Measurements from ENCODE around the gene CFAP68.

DNA sequence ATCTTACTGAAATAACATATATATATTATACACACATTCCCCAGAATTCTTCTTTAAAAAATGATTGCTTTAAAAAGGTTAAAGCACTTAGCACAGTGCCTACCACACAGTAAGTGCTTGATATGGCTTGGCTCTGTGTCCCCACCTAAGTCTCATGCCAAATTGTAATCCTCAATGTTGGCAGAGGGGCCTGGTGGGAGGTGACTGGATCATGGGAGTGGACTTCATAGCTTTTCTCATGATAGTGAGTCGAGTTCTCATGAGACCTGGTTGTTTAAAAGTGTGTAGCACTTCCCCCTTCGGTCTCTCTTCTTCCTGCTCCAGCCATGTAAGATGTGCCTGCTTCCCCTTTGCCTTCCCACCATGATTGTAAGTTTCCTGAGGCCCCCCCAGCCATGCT, 26.1 kb downstream of the CFAP68 start:
- TF ChIP-seq, protein P1, sequence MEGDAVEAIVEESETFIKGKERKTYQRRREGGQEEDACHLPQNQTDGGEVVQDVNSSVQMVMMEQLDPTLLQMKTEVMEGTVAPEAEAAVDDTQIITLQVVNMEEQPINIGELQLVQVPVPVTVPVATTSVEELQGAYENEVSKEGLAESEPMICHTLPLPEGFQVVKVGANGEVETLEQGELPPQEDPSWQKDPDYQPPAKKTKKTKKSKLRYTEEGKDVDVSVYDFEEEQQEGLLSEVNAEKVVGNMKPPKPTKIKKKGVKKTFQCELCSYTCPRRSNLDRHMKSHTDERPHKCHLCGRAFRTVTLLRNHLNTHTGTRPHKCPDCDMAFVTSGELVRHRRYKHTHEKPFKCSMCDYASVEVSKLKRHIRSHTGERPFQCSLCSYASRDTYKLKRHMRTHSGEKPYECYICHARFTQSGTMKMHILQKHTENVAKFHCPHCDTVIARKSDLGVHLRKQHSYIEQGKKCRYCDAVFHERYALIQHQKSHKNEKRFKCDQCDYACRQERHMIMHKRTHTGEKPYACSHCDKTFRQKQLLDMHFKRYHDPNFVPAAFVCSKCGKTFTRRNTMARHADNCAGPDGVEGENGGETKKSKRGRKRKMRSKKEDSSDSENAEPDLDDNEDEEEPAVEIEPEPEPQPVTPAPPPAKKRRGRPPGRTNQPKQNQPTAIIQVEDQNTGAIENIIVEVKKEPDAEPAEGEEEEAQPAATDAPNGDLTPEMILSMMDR (IDR thresholded peaks at IDR 0.05): no peak
- no peak for TF ChIP-seq POLR2A (IDR thresholded peaks at IDR 0.05)

Data from esophagus squamous epithelium (tissue), 4 donors.